Sigmoid colon (tissue), 7 donors: ENCODE measurements around the gene KCNMB2. TPM values are rescaled to one million over a fixed set of nuclear protein-coding genes. Genes with fewer than 3 reads are reported as not detected.

Experiments used
- DNase-seq: peaks from one replicate; pipeline ENCODE4 v3.0.0-alpha.2; 2019
- H3K27ac ChIP-seq, 4 donors: fragments of 200-600 bp; sonication (generic); one replicate each; pipeline ENCODE4 v1.5.1; 2016 to 2019; ENCODE audit warnings: mild to moderate bottlenecking in 1 of 4
- H3K27me3 ChIP-seq, 3 donors: fragments of 200-600 bp; sonication (generic); one replicate each; pipeline ENCODE4 v1.5.1; 2019; ENCODE audit warnings: mild to moderate bottlenecking in 1 of 3
- H3K36me3 ChIP-seq, 4 donors: fragments of 200-600 bp; sonication (generic); one replicate each; pipeline ENCODE4 v1.5.1; 2016 to 2019
- H3K4me1 ChIP-seq, 4 donors: fragments of 200-600 bp; sonication (generic); one replicate each; pipeline ENCODE4 v1.5.1; 2017 to 2019
- H3K4me3 ChIP-seq, 4 donors: fragments of 200-600 bp; sonication (generic); one replicate each; pipeline ENCODE4 v1.5.1; 2017 to 2019; ENCODE audit warnings: mild to moderate bottlenecking in 2 of 4, moderate library complexity in 1 of 4
- H3K9me3 ChIP-seq, 4 donors: fragments of 200-600 bp in 3 of 4; sonication (generic) in 3 of 4; one replicate each; pipeline versions ENCODE4 v1.5.1 to v1.6.1; 2013 to 2019
- EP300 ChIP-seq, 4 donors: sonication (generic); formaldehyde crosslinking; IDR thresholded peaks; one replicate each; pipeline ENCODE4 v1.6.1; 2017; ENCODE audit warnings: antibody characterized with exemption in 4 of 4
- POLR2A ChIP-seq, 2 donors: fragments of 450-650 bp; IDR thresholded peaks; one replicate each; pipeline ENCODE4 v1.6.1; 2016; ENCODE audit warnings: antibody characterized with exemption in 2 of 2, mild to moderate bottlenecking in 2 of 2, moderate library complexity in 2 of 2
- POLR2AphosphoS5 ChIP-seq, 4 donors: sonication (generic); formaldehyde crosslinking; IDR thresholded peaks; one replicate each; pipeline ENCODE4 v1.6.1; 2017; ENCODE audit warnings: antibody characterized with exemption in 4 of 4
- WGBS, 2 donors: extraction: QIAGEN DNeasy Blood & Tissue Kit; methylation state at CpG; one replicate each; pipeline ENCODE4 v1.1.7; 2013; 5-methylcytosine and 5-hydroxymethylcytosine counted together
- intact Hi-C: fragments of 100-400 bp; cut with DNase I; formaldehyde crosslinking; loops from one replicate; pipeline ENCODE4 v1.15.1; 2023
- polyA plus RNA-seq, 3 donors: library from polyadenylated mRNA; stranded (reverse); fragments of 200-250 nt; gene quantifications; one replicate each; pipeline ENCODE4 v1.2.3, GENCODE V29; 2013
- total RNA-seq, 4 donors: library from RNA; depleted of rRNA; stranded (reverse); fragments of >200 nt; gene quantifications; one replicate each; pipeline ENCODE4 v1.1.0, GENCODE V29; 2016
- TF ChIP-seq, protein P1 (sequence below), 4 experiments: fragments of 450-650 bp in 3 of 4; fragments of 200-600 bp in 1 of 4; IDR thresholded peaks; one replicate each; pipeline ENCODE4 v1.5.1; 2016 to 2019; ENCODE audit warnings: antibody characterized with exemption in 4 of 4, mild to moderate bottlenecking in 3 of 4, moderate library complexity in 2 of 4
- donor health status: healthy with polysubstance abuse.
- donor health status: Bipolar disorder and iron deficiency.
- donor health status: healthy.

KCNMB2 gene
- total and polyA plus RNA-seq, 7 donors, result 0.22 to 3.2 (median 1.5) TPM; not detected in 1

DNA sequence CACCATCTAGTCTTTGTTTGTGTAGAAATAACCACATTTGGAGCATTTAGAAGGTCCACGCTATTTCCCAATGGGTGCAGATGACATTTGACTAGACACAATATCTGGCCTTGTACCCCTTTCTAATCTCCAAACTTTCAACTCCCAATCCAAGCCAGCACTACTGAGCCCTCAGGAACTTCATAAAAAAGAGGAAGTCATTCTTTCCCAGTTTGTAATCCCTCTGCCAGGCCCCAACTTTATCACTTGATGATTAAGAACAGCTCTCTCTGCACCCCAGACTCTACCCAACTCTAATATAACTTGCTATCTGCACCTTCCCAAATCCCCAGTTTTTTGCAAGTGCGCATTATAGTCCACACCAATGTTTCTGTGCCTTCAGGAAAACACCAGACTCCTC, 170.2 kb downstream of the KCNMB2 start:
- Histone ChIP-seq H3K4me3 (no peak overlapping the region), H3K4me1 (peaks cover 0 to 43% (median 16%) of the 10 kb centered on the region in 4 donors), H3K36me3 (no peaks in the 10 kb centered on the region), H3K27ac (no peak overlapping the region), H3K27me3 (no peaks in the 10 kb centered on the region), H3K9me3 (no peaks in the 10 kb centered on the region)
- WGBS, 2 donors, result 94 to 97% methylated on average over 2 of the region's 2 CpGs
- no peak for DNase-seq
- intact Hi-C loops, result no loop called here
- TF ChIP-seq, protein P1, sequence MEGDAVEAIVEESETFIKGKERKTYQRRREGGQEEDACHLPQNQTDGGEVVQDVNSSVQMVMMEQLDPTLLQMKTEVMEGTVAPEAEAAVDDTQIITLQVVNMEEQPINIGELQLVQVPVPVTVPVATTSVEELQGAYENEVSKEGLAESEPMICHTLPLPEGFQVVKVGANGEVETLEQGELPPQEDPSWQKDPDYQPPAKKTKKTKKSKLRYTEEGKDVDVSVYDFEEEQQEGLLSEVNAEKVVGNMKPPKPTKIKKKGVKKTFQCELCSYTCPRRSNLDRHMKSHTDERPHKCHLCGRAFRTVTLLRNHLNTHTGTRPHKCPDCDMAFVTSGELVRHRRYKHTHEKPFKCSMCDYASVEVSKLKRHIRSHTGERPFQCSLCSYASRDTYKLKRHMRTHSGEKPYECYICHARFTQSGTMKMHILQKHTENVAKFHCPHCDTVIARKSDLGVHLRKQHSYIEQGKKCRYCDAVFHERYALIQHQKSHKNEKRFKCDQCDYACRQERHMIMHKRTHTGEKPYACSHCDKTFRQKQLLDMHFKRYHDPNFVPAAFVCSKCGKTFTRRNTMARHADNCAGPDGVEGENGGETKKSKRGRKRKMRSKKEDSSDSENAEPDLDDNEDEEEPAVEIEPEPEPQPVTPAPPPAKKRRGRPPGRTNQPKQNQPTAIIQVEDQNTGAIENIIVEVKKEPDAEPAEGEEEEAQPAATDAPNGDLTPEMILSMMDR (IDR thresholded peaks at IDR 0.05), result no peak
- TF ChIP-seq POLR2A (IDR thresholded peaks at IDR 0.05), result no peak
- no peak for TF ChIP-seq POLR2AphosphoS5 (IDR thresholded peaks at IDR 0.05)
- no peak for TF ChIP-seq EP300 (IDR thresholded peaks at IDR 0.05)

DNA sequence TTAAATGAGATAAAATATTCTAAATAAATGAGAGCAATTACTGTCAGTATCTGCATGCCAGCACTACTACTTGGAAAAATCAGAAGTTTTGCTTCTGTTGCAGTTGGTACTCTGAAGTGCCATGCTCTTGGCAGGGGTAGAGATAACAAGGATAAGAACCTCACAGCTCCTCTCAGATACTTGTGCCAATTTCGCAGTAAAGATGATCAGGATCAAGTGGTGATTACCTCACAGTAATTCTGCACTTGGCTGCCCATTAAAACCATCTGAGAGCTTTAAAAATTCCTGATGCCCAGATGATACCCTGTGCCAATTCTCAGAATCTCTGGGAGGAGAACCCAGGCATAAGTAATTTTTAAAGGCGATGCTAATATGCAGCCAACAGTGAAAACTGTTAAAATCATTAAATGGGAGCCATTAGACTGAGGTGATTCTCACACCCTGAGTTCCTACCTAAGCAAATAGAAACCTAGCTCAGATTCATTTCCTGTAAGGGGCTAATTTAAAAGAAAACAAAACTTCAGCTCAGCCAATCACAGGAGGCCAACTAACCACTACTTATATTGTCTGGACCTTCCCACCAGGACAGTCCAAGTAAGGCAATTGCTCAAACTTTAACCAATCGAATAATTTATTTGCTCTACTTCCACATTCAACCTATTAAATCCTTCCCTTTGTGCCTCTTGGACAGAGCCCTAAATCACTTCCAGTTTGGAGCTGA, 171.2 kb downstream of the KCNMB2 start:
- H3K27ac ChIP-seq, result no peak overlapping the region
- no peak overlapping the region for H3K4me3 ChIP-seq
- TF ChIP-seq, protein P1 (IDR thresholded peaks at IDR 0.05), result no peak
- no peak for TF ChIP-seq POLR2A (IDR thresholded peaks at IDR 0.05)
- H3K4me1 ChIP-seq, result peaks cover 0 to 43% (median 16%) of the 10 kb centered on the region in 4 donors
- DNase-seq, result no peak
- H3K9me3 ChIP-seq, result no peaks in the 10 kb centered on the region
- intact Hi-C loops, result no loop called here
- no peaks in the 10 kb centered on the region for H3K36me3 ChIP-seq
- 71 to 79% methylated on average over 3 of the region's 3 CpGs for WGBS, 2 donors
- H3K27me3 ChIP-seq, result no peaks in the 10 kb centered on the region

GRCh38 chr3:178709051-178709450, 172.8 kb downstream of the KCNMB2 start:
- H3K4me3 ChIP-seq, result no peak overlapping the region
- 45 to 50% methylated on average over 6 of the region's 6 CpGs for WGBS, 2 donors
- TF ChIP-seq, protein P1 (IDR thresholded peaks at IDR 0.05), result no peak
- TF ChIP-seq POLR2AphosphoS5 (IDR thresholded peaks at IDR 0.05) (no peak), EP300 (IDR thresholded peaks at IDR 0.05) (no peak), POLR2A (IDR thresholded peaks at IDR 0.05) (no peak)
- no peaks in the 10 kb centered on the region for H3K36me3 ChIP-seq
- no peaks in the 10 kb centered on the region for H3K27me3 ChIP-seq
- peak overlapping the region in 2 of 4 donors; percentile 18 to 29 for H3K27ac ChIP-seq
- DNase-seq, result no peak
- peaks cover 0 to 35% (median 14%) of the 10 kb centered on the region in 4 donors for H3K4me1 ChIP-seq
- intact Hi-C loops, result no loop called here
- H3K9me3 ChIP-seq, result no peaks in the 10 kb centered on the region

GRCh38 chr3:178711753-178712152, 175.5 kb downstream of the KCNMB2 start:
- peaks cover 0 to 24% (median 11%) of the 10 kb centered on the region in 4 donors for H3K4me1 ChIP-seq
- WGBS, 2 donors, result 58 to 72% methylated on average over 3 of the region's 3 CpGs
- no peak overlapping the region for H3K4me3 ChIP-seq
- no peak for TF ChIP-seq EP300 (IDR thresholded peaks at IDR 0.05)
- TF ChIP-seq, protein P1 (IDR thresholded peaks at IDR 0.05), result no peak
- no peak for TF ChIP-seq POLR2A (IDR thresholded peaks at IDR 0.05)
- no peak for TF ChIP-seq POLR2AphosphoS5 (IDR thresholded peaks at IDR 0.05)
- H3K9me3 ChIP-seq, result no peaks in the 10 kb centered on the region
- H3K27me3 ChIP-seq, result no peaks in the 10 kb centered on the region
- H3K36me3 ChIP-seq, result no peaks in the 10 kb centered on the region
- no peak overlapping the region for H3K27ac ChIP-seq
- intact Hi-C loops, result no loop called here
- no peak for DNase-seq

- 83 to 86% methylated on average over 5 of the region's 5 CpGs for WGBS, 2 donors
- Histone ChIP-seq H3K9me3 (no peaks in the 10 kb centered on the region), H3K27me3 (no peaks in the 10 kb centered on the region), H3K4me3 (no peak overlapping the region), H3K4me1 (peaks cover 0 to 21% (median 10%) of the 10 kb centered on the region in 4 donors), H3K36me3 (no peaks in the 10 kb centered on the region), H3K27ac (no peak overlapping the region)
- intact Hi-C loops, result no loop called here
- no peak for TF ChIP-seq POLR2AphosphoS5 (IDR thresholded peaks at IDR 0.05)
- TF ChIP-seq, protein P1 (IDR thresholded peaks at IDR 0.05), result no peak
- TF ChIP-seq POLR2A (IDR thresholded peaks at IDR 0.05), result no peak
- no peak for TF ChIP-seq EP300 (IDR thresholded peaks at IDR 0.05)
- DNase-seq, result no peak
These were observed 176.0 kb downstream of the KCNMB2 start for GRCh38 chr3:178712247-178712646.
